ENCODE results near the gene TRIM33. TPM values are rescaled to one million over a fixed set of nuclear protein-coding genes. Genes with fewer than 3 reads are reported as not detected.
"Not testable (repeated sequence)": the region's sequence is repeated elsewhere in the genome, so short reads cannot be mapped to it uniquely, and the experiment has no call there.

The TRIM33 gene
- total and polyA plus RNA-seq, 2 experiments from 2014 or later, result 50.3 to 51.1 TPM

DNA sequence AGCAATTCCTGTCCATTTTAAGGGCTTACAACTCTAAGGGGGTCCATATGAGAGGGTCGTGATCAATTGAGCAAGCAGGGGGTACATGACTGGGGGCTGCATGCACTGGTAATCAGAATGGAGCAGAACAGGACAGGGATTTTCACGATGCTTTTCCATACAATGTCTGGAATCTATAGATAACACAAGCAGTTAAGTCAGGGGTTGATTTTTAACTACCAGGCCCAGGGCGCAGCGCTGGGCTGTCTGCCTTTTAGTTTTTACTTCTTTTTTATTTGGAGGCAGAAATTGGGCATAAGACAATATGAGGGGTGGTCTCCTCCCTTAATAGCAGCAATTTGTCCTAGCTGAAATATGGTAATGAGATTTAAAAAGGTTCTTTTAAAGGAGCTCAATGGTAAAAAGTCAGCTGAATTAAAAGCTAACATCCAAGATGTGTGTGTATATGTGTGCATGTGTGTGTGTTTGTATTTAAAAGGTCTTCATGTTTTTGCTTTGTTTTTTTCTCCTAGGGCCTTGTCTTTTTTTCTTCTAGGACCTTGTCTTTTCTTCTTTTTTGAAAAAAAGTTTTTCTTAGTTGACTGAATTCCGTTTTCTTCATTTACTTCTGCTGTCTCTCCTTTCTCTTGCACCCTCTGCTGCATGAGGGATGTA, 141.6 kb downstream of the TRIM33 start:
- Histone ChIP-seq H3K4me1 (ENCODE audit: insufficient read depth) (0 out of 2 replicates have a peak, but pooled peaks cover 13% of the 10 kb centered on the region), H3K36me3 (ENCODE audit: insufficient read depth) (peaks cover 11% of the 10 kb centered on the region; the same call in 1 of the 2 replicates), H2AFZ (peak overlapping the region; percentile 7)
- peaks cover 19% of the 10 kb centered on the region for H3K4me1 Mint-ChIP-seq
- not testable (repeated sequence) for H3K27ac Mint-ChIP-seq; H3K27ac ChIP-seq (ENCODE audit: low read depth); H3K27me3 Mint-ChIP-seq (ENCODE audit: insufficient read depth, low read depth, poor library complexity); H3K4me2 ChIP-seq; H3K4me3 Mint-ChIP-seq; H3K9me2 ChIP-seq (ENCODE audit: insufficient read depth); H3F3A ChIP-seq (replicated peaks; ENCODE audit: low read depth); H3K27me3 ChIP-seq (ENCODE audit: insufficient read depth); DNase-seq (ENCODE audit: low spot score); H3K79me2 ChIP-seq (replicated peaks; ENCODE audit: insufficient read depth); ATAC-seq; H3K4me3 ChIP-seq; H4K20me1 ChIP-seq (replicated peaks; ENCODE audit: insufficient read depth)
- peaks cover 12% of the 10 kb centered on the region; the same call in 2 of the 3 replicates for H3K36me3 Mint-ChIP-seq (ENCODE audit: low read depth)
- peaks cover 23% of the 10 kb centered on the region for H3K9me3 Mint-ChIP-seq
- TF ChIP-seq, protein P1, sequence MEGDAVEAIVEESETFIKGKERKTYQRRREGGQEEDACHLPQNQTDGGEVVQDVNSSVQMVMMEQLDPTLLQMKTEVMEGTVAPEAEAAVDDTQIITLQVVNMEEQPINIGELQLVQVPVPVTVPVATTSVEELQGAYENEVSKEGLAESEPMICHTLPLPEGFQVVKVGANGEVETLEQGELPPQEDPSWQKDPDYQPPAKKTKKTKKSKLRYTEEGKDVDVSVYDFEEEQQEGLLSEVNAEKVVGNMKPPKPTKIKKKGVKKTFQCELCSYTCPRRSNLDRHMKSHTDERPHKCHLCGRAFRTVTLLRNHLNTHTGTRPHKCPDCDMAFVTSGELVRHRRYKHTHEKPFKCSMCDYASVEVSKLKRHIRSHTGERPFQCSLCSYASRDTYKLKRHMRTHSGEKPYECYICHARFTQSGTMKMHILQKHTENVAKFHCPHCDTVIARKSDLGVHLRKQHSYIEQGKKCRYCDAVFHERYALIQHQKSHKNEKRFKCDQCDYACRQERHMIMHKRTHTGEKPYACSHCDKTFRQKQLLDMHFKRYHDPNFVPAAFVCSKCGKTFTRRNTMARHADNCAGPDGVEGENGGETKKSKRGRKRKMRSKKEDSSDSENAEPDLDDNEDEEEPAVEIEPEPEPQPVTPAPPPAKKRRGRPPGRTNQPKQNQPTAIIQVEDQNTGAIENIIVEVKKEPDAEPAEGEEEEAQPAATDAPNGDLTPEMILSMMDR (conservative IDR thresholded peaks at IDR 0.05; ENCODE audit: low read depth in 2 of 2), result 0 out of 4 replicates have a peak, but pooled peaks of 1 of the 2 experiments have one; percentile 14

DNA sequence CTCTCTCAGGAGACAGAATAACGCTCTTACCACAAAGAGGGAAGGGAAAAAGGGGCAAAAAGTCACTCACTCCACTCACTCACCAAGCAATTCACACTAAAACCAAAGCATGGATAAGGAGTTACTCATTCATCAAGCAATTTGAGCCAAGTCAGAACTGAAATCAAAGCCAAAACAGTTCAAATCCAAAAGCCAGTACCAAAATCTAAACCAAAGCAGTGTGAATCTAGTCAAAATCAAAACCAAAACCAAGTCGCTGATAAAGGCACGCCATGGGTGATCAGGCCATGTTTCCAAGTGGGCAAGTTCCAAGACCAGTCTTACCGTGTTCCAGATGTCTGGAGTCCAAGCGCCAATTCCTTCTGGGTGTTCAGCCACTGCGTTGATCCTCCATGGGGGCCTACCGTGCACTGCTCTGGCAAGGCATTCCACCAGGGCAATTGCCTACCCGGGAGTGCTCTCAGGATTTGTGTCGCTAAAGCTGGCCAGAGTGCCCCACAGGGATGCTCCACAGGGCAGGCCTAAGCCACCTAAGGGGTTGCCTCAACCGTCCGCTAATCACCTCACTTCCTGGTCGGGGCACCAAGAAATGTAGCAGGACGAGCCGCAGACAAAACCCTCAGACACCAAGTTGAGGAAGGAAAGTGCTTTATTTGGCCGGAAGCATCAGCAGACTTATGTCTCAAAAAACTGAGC, 142.3 kb downstream of the TRIM33 start:
- Mint-ChIP-seq H3K27me3 (ENCODE audit: insufficient read depth, low read depth, poor library complexity) (peaks cover 3% of the 10 kb centered on the region), H3K4me1 (peaks cover 19% of the 10 kb centered on the region), H3K4me3 (no peak overlapping the region), H3K9me3 (peaks cover 22% of the 10 kb centered on the region), H3K36me3 (ENCODE audit: low read depth) (peaks cover 7% of the 10 kb centered on the region; the same call in 2 of the 3 replicates), H3K27ac (no peak overlapping the region)
- Histone ChIP-seq H3K36me3 (ENCODE audit: insufficient read depth) (peaks cover 6% of the 10 kb centered on the region; the same call in 1 of the 2 replicates), H3F3A (replicated peaks; ENCODE audit: low read depth) (no peaks in the 10 kb centered on the region), H3K4me2 (no peak overlapping the region), H3K27ac (ENCODE audit: low read depth) (no peak overlapping the region), H3K4me1 (ENCODE audit: insufficient read depth) (0 out of 2 replicates have a peak, but pooled peaks cover 13% of the 10 kb centered on the region), H3K27me3 (ENCODE audit: insufficient read depth) (no peaks in the 10 kb centered on the region), H4K20me1 (replicated peaks; ENCODE audit: insufficient read depth) (no peaks in the 10 kb centered on the region), H2AFZ (peak overlapping the region; percentile 7), H3K79me2 (replicated peaks; ENCODE audit: insufficient read depth) (no peaks in the 10 kb centered on the region), H3K9me2 (ENCODE audit: insufficient read depth) (no peaks in the 10 kb centered on the region), H3K4me3 (no peak overlapping the region)
- DNase-seq (ENCODE audit: low spot score), result no peak
- ATAC-seq, result no peak
- TF ChIP-seq STAT1 (IDR thresholded peaks at IDR 0.05; ENCODE audit: unreplicated experiment) (no peak), ZNF114 (CRISPR knock-in tag; IDR thresholded peaks at IDR 0.05) (no peak), NANOG (IDR thresholded peaks at IDR 0.05; ENCODE audit: borderline replicate concordance) (no peak), CREB1 (CRISPR knock-in tag; IDR thresholded peaks at IDR 0.05; ENCODE audit: low read depth) (no peak), EZH2phosphoT487 (IDR thresholded peaks at IDR 0.05; ENCODE audit: unreplicated experiment) (no peak), JUNB (IDR thresholded peaks at IDR 0.05; ENCODE audit: unreplicated experiment) (no peak), POLR2AphosphoS5 (IDR thresholded peaks at IDR 0.05; ENCODE audit: low read depth) (no peak), ZNF331 (CRISPR knock-in tag; IDR thresholded peaks at IDR 0.05; ENCODE audit: low read depth) (no peak), EZH2 (IDR thresholded peaks at IDR 0.05; ENCODE audit: low read depth, unreplicated experiment) (no peak)
- TF ChIP-seq, protein P1 (conservative IDR thresholded peaks at IDR 0.05; ENCODE audit: low read depth in 2 of 2), result no peak
- TF ChIP-seq, protein P2, sequence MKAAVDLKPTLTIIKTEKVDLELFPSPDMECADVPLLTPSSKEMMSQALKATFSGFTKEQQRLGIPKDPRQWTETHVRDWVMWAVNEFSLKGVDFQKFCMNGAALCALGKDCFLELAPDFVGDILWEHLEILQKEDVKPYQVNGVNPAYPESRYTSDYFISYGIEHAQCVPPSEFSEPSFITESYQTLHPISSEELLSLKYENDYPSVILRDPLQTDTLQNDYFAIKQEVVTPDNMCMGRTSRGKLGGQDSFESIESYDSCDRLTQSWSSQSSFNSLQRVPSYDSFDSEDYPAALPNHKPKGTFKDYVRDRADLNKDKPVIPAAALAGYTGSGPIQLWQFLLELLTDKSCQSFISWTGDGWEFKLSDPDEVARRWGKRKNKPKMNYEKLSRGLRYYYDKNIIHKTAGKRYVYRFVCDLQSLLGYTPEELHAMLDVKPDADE (IDR thresholded peaks at IDR 0.05), result no peak
- TF ChIP-seq, protein P3, sequence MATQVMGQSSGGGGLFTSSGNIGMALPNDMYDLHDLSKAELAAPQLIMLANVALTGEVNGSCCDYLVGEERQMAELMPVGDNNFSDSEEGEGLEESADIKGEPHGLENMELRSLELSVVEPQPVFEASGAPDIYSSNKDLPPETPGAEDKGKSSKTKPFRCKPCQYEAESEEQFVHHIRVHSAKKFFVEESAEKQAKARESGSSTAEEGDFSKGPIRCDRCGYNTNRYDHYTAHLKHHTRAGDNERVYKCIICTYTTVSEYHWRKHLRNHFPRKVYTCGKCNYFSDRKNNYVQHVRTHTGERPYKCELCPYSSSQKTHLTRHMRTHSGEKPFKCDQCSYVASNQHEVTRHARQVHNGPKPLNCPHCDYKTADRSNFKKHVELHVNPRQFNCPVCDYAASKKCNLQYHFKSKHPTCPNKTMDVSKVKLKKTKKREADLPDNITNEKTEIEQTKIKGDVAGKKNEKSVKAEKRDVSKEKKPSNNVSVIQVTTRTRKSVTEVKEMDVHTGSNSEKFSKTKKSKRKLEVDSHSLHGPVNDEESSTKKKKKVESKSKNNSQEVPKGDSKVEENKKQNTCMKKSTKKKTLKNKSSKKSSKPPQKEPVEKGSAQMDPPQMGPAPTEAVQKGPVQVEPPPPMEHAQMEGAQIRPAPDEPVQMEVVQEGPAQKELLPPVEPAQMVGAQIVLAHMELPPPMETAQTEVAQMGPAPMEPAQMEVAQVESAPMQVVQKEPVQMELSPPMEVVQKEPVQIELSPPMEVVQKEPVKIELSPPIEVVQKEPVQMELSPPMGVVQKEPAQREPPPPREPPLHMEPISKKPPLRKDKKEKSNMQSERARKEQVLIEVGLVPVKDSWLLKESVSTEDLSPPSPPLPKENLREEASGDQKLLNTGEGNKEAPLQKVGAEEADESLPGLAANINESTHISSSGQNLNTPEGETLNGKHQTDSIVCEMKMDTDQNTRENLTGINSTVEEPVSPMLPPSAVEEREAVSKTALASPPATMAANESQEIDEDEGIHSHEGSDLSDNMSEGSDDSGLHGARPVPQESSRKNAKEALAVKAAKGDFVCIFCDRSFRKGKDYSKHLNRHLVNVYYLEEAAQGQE (IDR thresholded peaks at IDR 0.05; ENCODE audit: unreplicated experiment), result no peak

Measured in GM23338 (cell line).